ENCODE measurements around the gene F5. TPM values are rescaled to one million over a fixed set of nuclear protein-coding genes. Genes with fewer than 3 reads are reported as not detected.

Gene F5
- total and polyA plus RNA-seq, 9 of the 15 experiments (the other 6 are each of a cell fraction or from before 2014, with no cell fraction given), result 0.03 to 0.13 TPM; not detected in 7

DNA sequence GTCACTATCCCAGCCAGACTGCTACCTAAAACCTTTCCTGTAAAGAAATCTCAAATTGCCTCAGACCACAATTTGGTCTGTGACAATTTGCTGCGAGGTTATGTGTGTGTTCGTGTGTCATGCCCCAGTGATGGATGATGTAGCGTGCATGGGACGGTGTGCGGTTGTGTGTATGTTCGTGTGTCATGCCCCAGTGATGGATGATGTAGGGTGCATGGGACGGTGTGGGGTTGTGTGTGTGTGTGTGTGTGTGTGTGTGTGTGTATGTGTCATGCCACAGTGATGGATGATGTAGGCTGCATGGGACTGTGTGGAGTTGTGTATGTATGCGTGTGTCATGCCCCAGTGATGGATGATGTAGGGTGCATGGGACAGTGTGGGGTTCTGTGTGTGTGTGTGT lies 34.3 kb upstream of the F5 start (continued):
- no peak for TF ChIP-seq CHCHD3 (CRISPR knock-in tag; IDR thresholded peaks at IDR 0.05)
- no peak for TF ChIP-seq ZNF146 (CRISPR knock-in tag; IDR thresholded peaks at IDR 0.05; ENCODE audit: unreplicated experiment)
- no peak for TF ChIP-seq ZNF696 (CRISPR knock-in tag; conservative IDR thresholded peaks at IDR 0.05)
- no peak for TF ChIP-seq MCM7 (IDR thresholded peaks at IDR 0.05)
- no peak for TF ChIP-seq NCOA2 (IDR thresholded peaks at IDR 0.05; ENCODE audit: partially characterized antibody in 2 of 2)
- no peak for TF ChIP-seq NCOR1 (IDR thresholded peaks at IDR 0.05)
- TF ChIP-seq STAT5A (IDR thresholded peaks at IDR 0.05; ENCODE audit: borderline replicate concordance, low read length), result no peak
- no peak for TF ChIP-seq ZBTB8A (IDR thresholded peaks at IDR 0.05; ENCODE audit: partially characterized antibody)
- no peak for TF ChIP-seq BRD4 (IDR thresholded peaks at IDR 0.05)

DNA sequence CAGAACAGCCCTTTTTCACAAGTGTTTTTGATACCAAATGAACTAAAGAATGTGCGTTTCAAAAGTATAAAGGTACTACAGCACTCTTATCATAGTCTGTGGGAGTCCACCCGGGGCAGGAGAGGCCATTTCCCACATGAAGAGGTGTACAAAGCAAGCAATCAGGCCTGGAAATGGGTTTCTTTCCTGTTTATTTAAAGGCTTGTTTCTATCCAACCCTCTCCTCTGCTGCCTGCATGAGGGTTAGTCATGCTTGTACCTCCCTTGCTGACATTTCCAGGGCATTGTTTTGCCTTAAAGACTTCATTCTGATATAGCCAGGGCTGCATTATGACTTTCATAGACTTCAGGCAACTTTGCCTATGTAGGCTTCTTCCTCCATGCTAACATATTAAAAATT lies 32.1 kb upstream of the F5 start:
- Histone ChIP-seq H3K36me3 (ENCODE audit: control insufficient read depth, insufficient read depth, low read length) (no peaks in the 10 kb centered on the region), H3K9ac (ENCODE audit: insufficient read depth in 1 of 2, low read depth in 2 of 2, low read length in 2 of 2) (no peak overlapping the region), H2AFZ (ENCODE audit: low read depth, low read length) (no peak overlapping the region), H3K27ac (ENCODE audit: extremely low read depth, low read depth, low read length) (no peak overlapping the region), H4K20me1 (replicated peaks; ENCODE audit: control insufficient read depth, insufficient read depth, low read length) (no peaks in the 10 kb centered on the region), H3K9me1 (ENCODE audit: control insufficient read depth, insufficient read depth, low read length) (no peaks in the 10 kb centered on the region), H3K4me1 (replicated peaks in 1 of 2; ENCODE audit: control insufficient read depth in 2 of 2, insufficient read depth in 2 of 2, low read length in 2 of 2) (no peaks in the 10 kb centered on the region), H3K9me3 (replicated peaks; ENCODE audit: control insufficient read depth, insufficient read depth, low read depth, low read length) (no peaks in the 10 kb centered on the region), H3K79me2 (ENCODE audit: control insufficient read depth, insufficient read depth, low read length) (no peaks in the 10 kb centered on the region), H3K4me3 (no peak overlapping the region), H3K4me2 (ENCODE audit: insufficient read depth, low read length) (no peak overlapping the region), H3K27me3 (ENCODE audit: control insufficient read depth in 2 of 2, insufficient read depth in 2 of 2, low read length in 2 of 2) (0 out of 5 replicates have a peak, but pooled peaks cover 2 to 10% of the 10 kb centered on the region in 2 experiments)
- intact Hi-C loops (cut with micrococcal nuclease) (no loop called here), in situ Hi-C loops (cut with MboI) (no loop called here)
- ATAC-seq (no peak), FAIRE-seq (no peak), DNase-seq (ENCODE audit: extremely low read depth in 1 of 4, low spot score in 3 of 4) (no peak)
- WGBS (ENCODE audit: insufficient coverage, low coverage, missing lambda C conversion rate), result 0% methylated on average over 2 of the region's 2 CpGs
- no TSS peak for BruUV-seq (replicated peaks)
- POLR2A ChIA-PET, result interaction anchor here (0.6 kb wide), 1 partner anchor 23 kb away, joined by 3 read pairs; no protein-coding TSS in a partner anchor
- CTCF ChIA-PET (ENCODE audit: low intra/inter-chr PET ratio), result no interaction called here
- TF ChIP-seq CBX1 (IDR thresholded peaks at IDR 0.05; ENCODE audit: low read depth) (no peak), GATA2 (CRISPR knock-in tag; IDR thresholded peaks at IDR 0.05) (no peak), NFXL1 (CRISPR knock-in tag; IDR thresholded peaks at IDR 0.05) (no peak), NELFE (IDR thresholded peaks at IDR 0.05; ENCODE audit: insufficient read depth, insufficient read length) (no peak), ATF7 (IDR thresholded peaks at IDR 0.05) (no peak), ZNF311 (CRISPR knock-in tag; IDR thresholded peaks at IDR 0.05) (no peak), HEY1 (CRISPR knock-in tag; IDR thresholded peaks at IDR 0.05; ENCODE audit: borderline replicate concordance) (no peak)
- TF ChIP-seq, protein P1, sequence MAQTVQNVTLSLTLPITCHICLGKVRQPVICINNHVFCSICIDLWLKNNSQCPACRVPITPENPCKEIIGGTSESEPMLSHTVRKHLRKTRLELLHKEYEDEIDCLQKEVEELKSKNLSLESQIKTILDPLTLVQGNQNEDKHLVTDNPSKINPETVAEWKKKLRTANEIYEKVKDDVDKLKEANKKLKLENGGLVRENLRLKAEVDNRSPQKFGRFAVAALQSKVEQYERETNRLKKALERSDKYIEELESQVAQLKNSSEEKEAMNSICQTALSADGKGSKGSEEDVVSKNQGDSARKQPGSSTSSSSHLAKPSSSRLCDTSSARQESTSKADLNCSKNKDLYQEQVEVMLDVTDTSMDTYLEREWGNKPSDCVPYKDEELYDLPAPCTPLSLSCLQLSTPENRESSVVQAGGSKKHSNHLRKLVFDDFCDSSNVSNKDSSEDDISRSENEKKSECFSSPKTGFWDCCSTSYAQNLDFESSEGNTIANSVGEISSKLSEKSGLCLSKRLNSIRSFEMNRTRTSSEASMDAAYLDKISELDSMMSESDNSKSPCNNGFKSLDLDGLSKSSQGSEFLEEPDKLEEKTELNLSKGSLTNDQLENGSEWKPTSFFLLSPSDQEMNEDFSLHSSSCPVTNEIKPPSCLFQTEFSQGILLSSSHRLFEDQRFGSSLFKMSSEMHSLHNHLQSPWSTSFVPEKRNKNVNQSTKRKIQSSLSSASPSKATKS (CRISPR knock-in tag; IDR thresholded peaks at IDR 0.05), result no peak
- TF ChIP-seq, protein P2, sequence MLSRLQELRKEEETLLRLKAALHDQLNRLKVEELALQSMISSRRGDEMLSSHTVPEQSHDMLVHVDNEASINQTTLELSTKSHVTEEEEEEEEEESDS (CRISPR knock-in tag; IDR thresholded peaks at IDR 0.05), result no peak
